ENCODE data around the gene ENAM.

DNA sequence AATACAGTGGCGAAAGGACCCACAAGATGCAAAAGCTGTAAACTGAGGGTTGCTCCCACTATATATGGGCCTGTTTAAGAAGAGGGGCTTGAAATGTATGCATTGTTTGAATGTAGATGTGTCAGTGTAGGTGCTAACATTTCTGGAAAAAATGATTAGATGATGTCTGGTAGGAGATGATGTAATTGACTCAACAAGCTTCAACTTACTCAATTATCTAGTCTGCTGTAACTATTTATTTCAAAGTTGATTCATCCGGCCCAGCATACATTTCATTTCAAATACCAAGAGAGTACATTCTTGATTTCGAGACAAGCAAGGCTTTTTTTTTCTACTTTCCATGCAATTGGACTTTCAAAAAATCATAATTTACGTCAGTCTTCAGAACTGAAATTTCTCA lies 9.3 kb upstream of the ENAM start:
- no peak for TF ChIP-seq POLR2A (IDR thresholded peaks at IDR 0.05)
- TF ChIP-seq, protein P1, sequence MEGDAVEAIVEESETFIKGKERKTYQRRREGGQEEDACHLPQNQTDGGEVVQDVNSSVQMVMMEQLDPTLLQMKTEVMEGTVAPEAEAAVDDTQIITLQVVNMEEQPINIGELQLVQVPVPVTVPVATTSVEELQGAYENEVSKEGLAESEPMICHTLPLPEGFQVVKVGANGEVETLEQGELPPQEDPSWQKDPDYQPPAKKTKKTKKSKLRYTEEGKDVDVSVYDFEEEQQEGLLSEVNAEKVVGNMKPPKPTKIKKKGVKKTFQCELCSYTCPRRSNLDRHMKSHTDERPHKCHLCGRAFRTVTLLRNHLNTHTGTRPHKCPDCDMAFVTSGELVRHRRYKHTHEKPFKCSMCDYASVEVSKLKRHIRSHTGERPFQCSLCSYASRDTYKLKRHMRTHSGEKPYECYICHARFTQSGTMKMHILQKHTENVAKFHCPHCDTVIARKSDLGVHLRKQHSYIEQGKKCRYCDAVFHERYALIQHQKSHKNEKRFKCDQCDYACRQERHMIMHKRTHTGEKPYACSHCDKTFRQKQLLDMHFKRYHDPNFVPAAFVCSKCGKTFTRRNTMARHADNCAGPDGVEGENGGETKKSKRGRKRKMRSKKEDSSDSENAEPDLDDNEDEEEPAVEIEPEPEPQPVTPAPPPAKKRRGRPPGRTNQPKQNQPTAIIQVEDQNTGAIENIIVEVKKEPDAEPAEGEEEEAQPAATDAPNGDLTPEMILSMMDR (IDR thresholded peaks at IDR 0.05): no peak

All from vagina (tissue), 2 donors.